ENCODE data around the gene MYD88. TPM values are rescaled to one million over a fixed set of nuclear protein-coding genes. Genes with fewer than 3 reads are reported as not detected.
A peak's percentile ranks its signal among the peaks of the same experiment; 100 is the strongest.
"Not testable (repeated sequence)": the region's sequence is repeated elsewhere in the genome, so short reads cannot be mapped to it uniquely, and the experiment has no call there.

The MYD88 gene
- total and polyA plus RNA-seq, 4 donors, result 17.7 to 33.6 (median 21.3) TPM

DNA sequence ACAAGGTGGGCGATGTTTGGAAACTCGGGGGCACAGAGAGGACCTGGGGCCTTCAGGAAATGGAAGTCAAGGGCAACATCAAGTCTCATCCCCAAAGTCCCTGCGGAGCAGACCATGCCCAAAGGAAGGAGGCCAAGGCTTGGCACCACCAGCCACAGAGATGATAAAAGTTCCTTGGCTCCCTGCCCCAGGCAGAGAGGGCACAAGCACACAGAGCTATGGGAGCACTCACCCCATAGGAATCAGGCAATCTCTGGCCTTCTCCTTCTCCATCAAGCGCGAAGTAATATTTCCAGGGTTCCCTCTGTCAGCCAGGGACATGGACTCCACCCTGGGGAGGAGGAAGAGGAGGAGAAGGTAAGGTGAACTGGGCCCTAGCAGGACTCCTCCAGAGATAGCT lies 9.4 kb upstream of the MYD88 start:
- DNase-seq (no peak), ATAC-seq (ENCODE audit: low FRiP score) (no peak)
- H3K27me3 ChIP-seq (ENCODE audit: control insufficient read depth in 1 of 2, insufficient read depth in 2 of 2, low read length in 1 of 2), result no peaks in the 10 kb centered on the region
- H3K4me3 ChIP-seq (ENCODE audit: low read length in 2 of 2), result no peak overlapping the region
- no peaks in the 10 kb centered on the region for H3K4me1 ChIP-seq (ENCODE audit: control insufficient read depth in 1 of 2, insufficient read depth in 2 of 2, low read length in 2 of 2)
- H3K9me3 ChIP-seq (ENCODE audit: control insufficient read depth, low read length), result no peaks in the 10 kb centered on the region
- intact Hi-C loops (cut with DNase I), result no loop called here
- H3K36me3 ChIP-seq (ENCODE audit: control insufficient read depth in 1 of 2, insufficient read depth in 2 of 2, low read length in 1 of 2), result peaks cover 0 to 17% of the 10 kb centered on the region in 2 donors
- no peak overlapping the region for H3K27ac ChIP-seq (ENCODE audit: low read depth in 1 of 2, low read length in 2 of 2)
- whole genome bisulfite sequencing, 2 donors, result 83 to 86% methylated on average over 4 to 5 of the region's 5 CpGs

DNA sequence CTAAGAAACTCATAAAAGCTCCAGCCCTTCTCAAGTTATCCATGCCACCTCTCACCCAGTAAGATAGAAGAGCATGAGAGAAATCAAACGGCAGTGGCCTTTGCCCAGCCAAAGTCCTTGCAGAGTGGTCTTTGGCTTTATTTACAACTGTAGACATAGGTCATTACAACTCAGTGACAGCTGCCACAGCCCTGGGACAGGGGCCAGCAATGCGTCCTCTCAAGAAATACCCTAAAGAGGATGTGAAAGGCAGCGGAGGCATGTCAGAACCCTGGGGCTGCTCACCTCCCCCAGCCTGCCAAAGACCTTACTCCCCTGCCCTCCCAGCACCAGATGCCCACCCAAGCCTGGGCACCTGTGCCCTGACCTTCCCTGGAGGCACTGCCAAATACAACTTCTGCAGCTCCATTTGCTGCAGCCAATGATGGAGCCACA lies 7.8 kb upstream of the MYD88 start:
- DNase-seq, result no peak
- Histone ChIP-seq H3K27me3 (ENCODE audit: control insufficient read depth in 1 of 2, insufficient read depth in 2 of 2, low read length in 1 of 2) (no peaks in the 10 kb centered on the region), H3K4me1 (ENCODE audit: control insufficient read depth in 1 of 2, insufficient read depth in 2 of 2, low read length in 2 of 2) (no peaks in the 10 kb centered on the region), H3K4me3 (ENCODE audit: low read length in 2 of 2) (no peak overlapping the region), H3K36me3 (ENCODE audit: control insufficient read depth in 1 of 2, insufficient read depth in 2 of 2, low read length in 1 of 2) (peaks cover 0 to 13% of the 10 kb centered on the region in 2 donors), H3K9me3 (ENCODE audit: control insufficient read depth, low read length) (no peaks in the 10 kb centered on the region), H3K27ac (ENCODE audit: low read depth in 1 of 2, low read length in 2 of 2) (no peak overlapping the region)
- no peak for ATAC-seq (ENCODE audit: low FRiP score)
- intact Hi-C loops (cut with DNase I), result no loop called here
- WGBS, 2 donors, result 75 to 80% methylated on average over 3 of the region's 3 CpGs

DNA sequence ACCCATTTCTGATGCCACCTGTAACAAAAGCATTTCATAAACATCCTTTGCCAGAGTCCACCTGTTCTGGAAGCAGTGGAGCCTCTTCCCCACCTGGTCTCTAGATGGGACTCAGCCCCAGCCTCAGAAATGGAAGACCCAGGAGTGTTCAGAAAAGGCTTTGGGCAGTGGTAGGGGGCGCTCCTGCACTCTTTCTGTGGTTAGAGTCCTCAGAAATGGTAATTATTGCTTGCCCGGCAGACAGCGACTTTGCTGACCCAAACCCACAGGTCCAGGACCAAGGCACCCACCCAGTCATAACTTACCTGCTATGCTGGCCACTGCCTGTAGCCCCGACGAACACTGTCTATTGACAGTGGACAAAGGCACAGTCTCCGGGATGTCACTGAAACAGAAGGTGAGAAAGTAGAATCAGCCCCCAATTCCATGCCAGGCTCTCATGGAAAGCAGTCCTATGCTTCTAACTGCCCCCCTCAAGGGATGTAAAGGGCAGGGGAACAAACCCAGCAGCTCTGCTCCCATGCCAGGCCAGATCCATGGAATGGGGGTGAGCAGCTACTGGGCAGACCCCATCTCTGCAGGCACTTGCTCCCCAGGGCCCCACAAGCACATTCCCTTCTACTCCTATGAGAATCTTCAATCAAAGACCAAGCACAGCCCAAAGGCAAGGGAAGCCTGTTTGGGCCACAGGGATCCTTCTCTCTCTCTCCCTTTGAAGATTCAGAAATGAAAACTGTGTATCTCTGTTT lies 6.7 kb upstream of the MYD88 start:
- DNase-seq, result peak in 1 of 2 donors; percentile 60
- H3K4me1 ChIP-seq (ENCODE audit: control insufficient read depth in 1 of 2, insufficient read depth in 2 of 2, low read length in 2 of 2), result no peaks in the 10 kb centered on the region
- no peak for ATAC-seq (ENCODE audit: low FRiP score)
- 59 to 63% methylated on average over 6 of the region's 6 CpGs for WGBS, 2 donors
- H3K4me3 ChIP-seq (ENCODE audit: low read length in 2 of 2), result no peak overlapping the region
- H3K36me3 ChIP-seq (ENCODE audit: control insufficient read depth in 1 of 2, insufficient read depth in 2 of 2, low read length in 1 of 2), result peaks cover 0 to 6% of the 10 kb centered on the region in 2 donors
- no peak overlapping the region for H3K27ac ChIP-seq (ENCODE audit: low read depth in 1 of 2, low read length in 2 of 2)
- no peaks in the 10 kb centered on the region for H3K9me3 ChIP-seq (ENCODE audit: control insufficient read depth, low read length)
- no peaks in the 10 kb centered on the region for H3K27me3 ChIP-seq (ENCODE audit: control insufficient read depth in 1 of 2, insufficient read depth in 2 of 2, low read length in 1 of 2)
- intact Hi-C loops (cut with DNase I), result no loop called here

DNA sequence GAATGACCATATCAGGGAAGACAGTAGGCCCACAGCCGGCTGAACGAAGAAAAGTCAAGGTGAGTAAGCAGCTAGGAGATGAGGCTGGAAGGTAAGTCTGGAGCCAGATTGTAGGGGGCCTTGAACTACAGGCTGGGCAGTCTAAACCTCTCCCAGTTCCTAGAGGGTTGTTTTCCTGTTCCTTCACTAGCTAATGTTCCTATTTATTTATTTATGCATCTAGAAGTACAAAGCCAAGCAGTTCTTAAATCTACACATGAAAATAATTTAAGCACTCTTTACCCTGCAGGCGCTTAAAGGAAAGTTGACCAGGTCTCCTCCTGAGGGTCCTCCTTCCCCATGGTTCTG lies 5.3 kb upstream of the MYD88 start:
- H3K36me3 ChIP-seq (ENCODE audit: control insufficient read depth in 1 of 2, insufficient read depth in 2 of 2, low read length in 1 of 2), result peaks cover 0 to 2% of the 10 kb centered on the region in 2 donors
- 89 to 94% methylated on average over 3 of the region's 3 CpGs for WGBS, 2 donors
- intact Hi-C loops (cut with DNase I), result no loop called here

DNA sequence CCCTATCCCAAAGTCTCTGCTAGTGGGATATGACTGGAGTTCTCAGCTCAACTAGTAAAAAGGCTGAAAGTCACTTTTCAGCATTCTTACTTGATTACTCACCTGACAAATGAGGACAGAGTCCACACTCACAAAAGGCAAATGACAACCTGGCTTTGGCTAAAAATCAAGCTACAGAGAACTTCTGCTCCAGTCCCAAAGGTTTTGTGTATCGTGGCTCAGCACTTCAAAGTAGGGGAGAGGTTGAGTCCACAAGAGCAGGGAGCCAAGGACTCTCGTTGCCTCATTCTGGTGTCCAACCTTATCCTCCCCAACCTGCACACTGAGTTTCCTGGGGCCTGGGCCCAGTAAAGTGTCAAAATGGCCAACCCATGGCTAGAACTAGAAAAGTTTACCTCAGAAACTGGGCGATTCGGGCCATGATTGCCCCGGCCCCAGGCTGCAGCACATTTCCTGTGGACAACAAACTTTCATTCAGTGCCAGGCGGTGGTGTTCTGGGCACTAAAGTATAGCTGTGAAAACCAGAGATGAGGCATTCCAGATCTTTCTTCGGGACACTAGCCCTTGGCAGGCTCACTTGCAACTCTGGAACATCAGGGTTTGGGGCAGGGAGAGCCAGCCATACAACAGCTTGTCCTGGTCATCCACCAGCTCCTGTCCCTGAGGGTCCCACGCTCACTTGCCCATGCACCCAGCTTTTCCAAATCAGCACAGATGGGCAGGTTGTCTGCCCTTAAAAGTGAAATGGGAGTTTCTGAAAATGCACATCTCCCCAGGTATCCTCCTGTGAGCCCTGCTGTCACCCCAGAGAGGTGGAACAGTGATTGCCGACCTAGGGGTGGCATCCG lies 4.7 kb upstream of the MYD88 start:
- no peak overlapping the region for H3K27ac ChIP-seq (ENCODE audit: low read depth in 1 of 2, low read length in 2 of 2)
- intact Hi-C loops (cut with DNase I), result no loop called here
- H3K27me3 ChIP-seq (ENCODE audit: control insufficient read depth in 1 of 2, insufficient read depth in 2 of 2, low read length in 1 of 2), result no peaks in the 10 kb centered on the region
- H3K4me3 ChIP-seq (ENCODE audit: low read length in 2 of 2), result no peak overlapping the region
- H3K4me1 ChIP-seq (ENCODE audit: control insufficient read depth in 1 of 2, insufficient read depth in 2 of 2, low read length in 2 of 2), result no peaks in the 10 kb centered on the region
- 88 to 90% methylated on average over 10 of the region's 10 CpGs for WGBS, 2 donors
- H3K9me3 ChIP-seq (ENCODE audit: control insufficient read depth, low read length), result no peaks in the 10 kb centered on the region
- ATAC-seq (ENCODE audit: low FRiP score) (no peak), DNase-seq (no peak)
- H3K36me3 ChIP-seq (ENCODE audit: control insufficient read depth in 1 of 2, insufficient read depth in 2 of 2, low read length in 1 of 2), result peaks cover 0 to 2% of the 10 kb centered on the region in 2 donors

More for the DNA sequence above, 5.3 kb upstream of the MYD88 start:
- ATAC-seq (ENCODE audit: low FRiP score) (no peak), DNase-seq (no peak)
- Histone ChIP-seq H3K9me3 (ENCODE audit: control insufficient read depth, low read length) (no peaks in the 10 kb centered on the region), H3K4me3 (ENCODE audit: low read length in 2 of 2) (no peak overlapping the region), H3K4me1 (ENCODE audit: control insufficient read depth in 1 of 2, insufficient read depth in 2 of 2, low read length in 2 of 2) (no peaks in the 10 kb centered on the region), H3K27ac (ENCODE audit: low read depth in 1 of 2, low read length in 2 of 2) (no peak overlapping the region), H3K27me3 (ENCODE audit: control insufficient read depth in 1 of 2, insufficient read depth in 2 of 2, low read length in 1 of 2) (no peaks in the 10 kb centered on the region)

DNA sequence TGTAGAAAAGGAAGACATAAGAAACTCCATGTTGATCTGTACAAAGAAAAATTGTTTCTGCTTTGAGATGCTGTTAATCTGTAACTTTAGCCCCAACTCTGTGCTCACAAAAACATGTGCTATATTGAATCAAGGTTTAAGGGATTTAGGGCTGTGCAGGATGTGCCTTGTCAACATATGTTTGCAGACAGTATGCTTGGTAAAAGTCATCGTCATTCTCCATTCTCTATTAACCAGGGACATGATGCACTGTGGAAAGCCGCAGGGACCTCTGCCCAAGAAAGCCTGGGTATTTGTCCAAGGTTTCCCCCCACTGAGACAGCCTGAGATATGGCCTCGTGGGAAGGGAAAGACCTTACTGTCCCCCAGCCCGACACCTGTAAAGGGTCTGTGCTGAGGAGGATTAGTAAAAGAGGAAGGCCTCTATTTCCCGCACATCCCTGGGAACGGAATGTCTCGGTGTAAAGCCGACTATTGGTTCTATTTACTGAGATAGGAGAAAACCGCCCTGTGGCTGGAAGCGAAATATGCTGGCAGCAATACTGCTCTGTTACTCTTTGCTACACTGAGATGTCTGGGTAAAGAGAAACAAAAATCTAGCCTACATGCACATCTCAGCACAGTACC lies 3.8 kb upstream of the MYD88 start:
- ATAC-seq (ENCODE audit: low FRiP score); H3K4me1 ChIP-seq (ENCODE audit: control insufficient read depth in 1 of 2, insufficient read depth in 2 of 2, low read length in 2 of 2); H3K36me3 ChIP-seq (ENCODE audit: control insufficient read depth in 1 of 2, insufficient read depth in 2 of 2, low read length in 1 of 2); H3K27me3 ChIP-seq (ENCODE audit: control insufficient read depth in 1 of 2, insufficient read depth in 2 of 2, low read length in 1 of 2); DNase-seq; H3K4me3 ChIP-seq (ENCODE audit: low read length in 2 of 2); H3K9me3 ChIP-seq (ENCODE audit: control insufficient read depth, low read length); H3K27ac ChIP-seq (ENCODE audit: low read depth in 1 of 2, low read length in 2 of 2): not testable (repeated sequence)
- intact Hi-C loops (cut with DNase I), result loop anchor here in 1 of 2 donors (5.0 kb wide), 2 partner anchors 113 to 318 kb away; partner anchors contain the start of gene ACVR2B
- 87 to 90% methylated on average over 10 of the region's 10 CpGs for WGBS, 2 donors

DNA sequence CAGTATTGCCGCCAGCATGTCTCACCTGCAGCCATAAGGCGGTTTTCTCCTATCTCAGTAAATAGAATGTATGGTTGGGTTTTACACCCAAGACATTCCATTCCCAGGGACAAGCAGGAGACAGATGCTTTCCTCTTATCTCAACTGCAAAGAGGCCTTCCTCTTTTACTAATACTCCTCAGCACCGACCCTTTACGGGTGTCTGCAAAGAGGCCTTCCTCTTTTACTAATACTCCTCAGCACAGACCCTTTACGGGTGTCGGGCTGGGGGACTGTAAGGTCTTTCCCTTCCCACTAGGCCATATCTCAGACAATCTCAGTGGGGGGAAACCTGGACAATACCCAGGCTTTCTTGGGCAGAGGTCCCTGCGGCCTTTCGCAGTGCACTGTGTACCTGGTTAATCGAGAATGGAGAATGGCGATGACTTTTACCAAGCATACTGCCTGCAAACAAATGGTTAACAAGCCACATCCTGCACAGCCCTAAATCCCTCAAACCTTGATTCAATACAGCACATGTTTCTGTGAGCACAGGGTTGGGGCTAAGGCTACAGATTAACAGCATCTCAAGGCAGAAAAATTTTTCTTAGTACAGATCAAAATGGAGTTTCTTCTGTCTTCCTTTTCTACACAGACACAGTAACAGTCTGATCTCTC lies 2.7 kb upstream of the MYD88 start:
- H3K4me1 ChIP-seq (ENCODE audit: control insufficient read depth in 1 of 2, insufficient read depth in 2 of 2, low read length in 2 of 2); H3K9me3 ChIP-seq (ENCODE audit: control insufficient read depth, low read length); DNase-seq; H3K27me3 ChIP-seq (ENCODE audit: control insufficient read depth in 1 of 2, insufficient read depth in 2 of 2, low read length in 1 of 2); H3K27ac ChIP-seq (ENCODE audit: low read depth in 1 of 2, low read length in 2 of 2); ATAC-seq (ENCODE audit: low FRiP score); H3K36me3 ChIP-seq (ENCODE audit: control insufficient read depth in 1 of 2, insufficient read depth in 2 of 2, low read length in 1 of 2): not testable (repeated sequence)
- intact Hi-C loops (cut with DNase I), result loop anchor here (2.0 to 5.0 kb wide), 3 partner anchors 29 to 317 kb away; partner anchors contain the start of genes ACVR2B (in 1 of the 2) and OXSR1 (in 1 of the 2)
- WGBS, 2 donors, result 76 to 78% methylated on average over 10 of the region's 10 CpGs
- H3K4me3 ChIP-seq (ENCODE audit: low read length in 2 of 2), result peak overlapping the region in 1 of 2 donors; percentile 52

DNA sequence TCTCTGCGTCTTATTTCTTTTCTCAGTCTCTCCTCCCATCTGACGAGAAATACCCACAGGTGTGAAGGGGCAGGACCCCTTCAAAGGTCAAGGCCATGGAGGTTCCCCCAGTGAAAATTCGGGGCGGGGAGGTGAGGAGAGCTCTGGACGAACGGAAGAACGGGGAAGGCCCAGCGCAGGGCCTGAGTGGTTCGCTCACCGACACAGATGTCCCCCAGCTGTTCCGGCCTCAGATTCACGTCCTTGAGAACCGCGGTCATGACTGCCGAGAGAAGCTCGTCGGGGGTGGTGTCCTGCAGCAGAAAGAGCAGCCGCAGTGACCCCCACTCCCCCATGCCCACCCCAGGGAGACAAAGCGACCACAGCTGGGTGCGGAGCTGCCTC lies 2.1 kb upstream of the MYD88 start:
- Histone ChIP-seq H3K9me3 (ENCODE audit: control insufficient read depth, low read length) (no peaks in the 10 kb centered on the region), H3K36me3 (ENCODE audit: control insufficient read depth in 1 of 2, insufficient read depth in 2 of 2, low read length in 1 of 2) (no peaks in the 10 kb centered on the region), H3K4me3 (ENCODE audit: low read length in 2 of 2) (peak overlapping the region; percentile 51 to 52), H3K27ac (ENCODE audit: low read depth in 1 of 2, low read length in 2 of 2) (no peak overlapping the region), H3K27me3 (ENCODE audit: control insufficient read depth in 1 of 2, insufficient read depth in 2 of 2, low read length in 1 of 2) (no peaks in the 10 kb centered on the region), H3K4me1 (ENCODE audit: control insufficient read depth in 1 of 2, insufficient read depth in 2 of 2, low read length in 2 of 2) (no peaks in the 10 kb centered on the region)
- 0 to 1% methylated on average over 20 of the region's 20 CpGs for WGBS, 2 donors
- no peak for DNase-seq
- no peak for ATAC-seq (ENCODE audit: low FRiP score)
- intact Hi-C loops (cut with DNase I), result loop anchor here (2.0 to 5.0 kb wide), 3 partner anchors 28 to 316 kb away; partner anchors contain the start of genes ACVR2B (in 1 of the 2) and OXSR1 (in 1 of the 2)

Measured in aorta (tissue), 5 donors.